ENCODE measurements around the gene SNRPD1. TPM values are rescaled to one million over a fixed set of nuclear protein-coding genes. Genes with fewer than 3 reads are reported as not detected.

SNRPD1 gene
- total RNA-seq, 1 donor from 2014 or later, result 37.7 TPM

DNA sequence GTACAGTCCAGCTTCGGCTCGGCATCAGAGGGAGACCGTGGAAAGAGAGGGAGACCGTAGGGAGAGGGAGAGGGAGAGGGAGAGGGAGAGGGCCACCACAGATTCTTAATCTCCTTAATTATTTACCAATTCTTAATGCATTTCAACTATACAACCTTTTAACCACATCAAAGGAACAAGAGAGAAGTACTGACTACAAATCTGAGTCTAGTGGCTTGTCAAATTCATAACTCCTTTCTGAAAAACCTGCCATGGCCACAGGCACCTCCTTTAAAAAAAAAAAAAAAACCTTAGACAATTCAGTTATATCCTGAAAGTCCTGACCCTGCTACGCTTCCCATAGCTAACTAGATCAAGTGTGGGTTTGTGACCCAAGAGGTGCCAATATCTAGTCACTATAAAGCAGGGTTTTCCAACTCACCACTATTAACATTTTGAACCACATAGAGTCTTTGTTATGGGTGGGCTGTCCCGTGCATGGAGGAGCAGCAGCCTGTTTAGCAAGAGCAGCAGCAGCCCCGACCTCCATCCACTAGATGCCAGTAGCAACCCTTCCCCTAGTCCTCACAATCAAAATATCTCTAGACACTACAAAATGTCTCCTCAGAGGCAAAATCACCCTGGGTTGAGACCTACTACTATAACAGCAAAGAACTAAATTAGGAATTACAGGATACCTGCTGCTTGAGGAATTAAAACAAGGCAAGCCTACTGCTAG is 18.4 kb upstream of the SNRPD1 start:
- peaks cover 13% of the 10 kb centered on the region for H3K4me1 Mint-ChIP-seq (ENCODE audit: unreplicated experiment)
- no peak overlapping the region for H3K27ac Mint-ChIP-seq (ENCODE audit: unreplicated experiment)
- H3K9me3 Mint-ChIP-seq (ENCODE audit: unreplicated experiment), result no peaks in the 10 kb centered on the region
- H3K36me3 Mint-ChIP-seq (ENCODE audit: unreplicated experiment), result peaks cover 7% of the 10 kb centered on the region
- no peaks in the 10 kb centered on the region for H3K27me3 Mint-ChIP-seq (ENCODE audit: unreplicated experiment)
- H3K4me3 Mint-ChIP-seq (ENCODE audit: unreplicated experiment), result no peak overlapping the region
- TF ChIP-seq, protein P1, sequence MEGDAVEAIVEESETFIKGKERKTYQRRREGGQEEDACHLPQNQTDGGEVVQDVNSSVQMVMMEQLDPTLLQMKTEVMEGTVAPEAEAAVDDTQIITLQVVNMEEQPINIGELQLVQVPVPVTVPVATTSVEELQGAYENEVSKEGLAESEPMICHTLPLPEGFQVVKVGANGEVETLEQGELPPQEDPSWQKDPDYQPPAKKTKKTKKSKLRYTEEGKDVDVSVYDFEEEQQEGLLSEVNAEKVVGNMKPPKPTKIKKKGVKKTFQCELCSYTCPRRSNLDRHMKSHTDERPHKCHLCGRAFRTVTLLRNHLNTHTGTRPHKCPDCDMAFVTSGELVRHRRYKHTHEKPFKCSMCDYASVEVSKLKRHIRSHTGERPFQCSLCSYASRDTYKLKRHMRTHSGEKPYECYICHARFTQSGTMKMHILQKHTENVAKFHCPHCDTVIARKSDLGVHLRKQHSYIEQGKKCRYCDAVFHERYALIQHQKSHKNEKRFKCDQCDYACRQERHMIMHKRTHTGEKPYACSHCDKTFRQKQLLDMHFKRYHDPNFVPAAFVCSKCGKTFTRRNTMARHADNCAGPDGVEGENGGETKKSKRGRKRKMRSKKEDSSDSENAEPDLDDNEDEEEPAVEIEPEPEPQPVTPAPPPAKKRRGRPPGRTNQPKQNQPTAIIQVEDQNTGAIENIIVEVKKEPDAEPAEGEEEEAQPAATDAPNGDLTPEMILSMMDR (IDR thresholded peaks at IDR 0.05), result no peak
- DNase-seq (ENCODE audit: extremely low spot score, unreplicated experiment), result no peak

DNA sequence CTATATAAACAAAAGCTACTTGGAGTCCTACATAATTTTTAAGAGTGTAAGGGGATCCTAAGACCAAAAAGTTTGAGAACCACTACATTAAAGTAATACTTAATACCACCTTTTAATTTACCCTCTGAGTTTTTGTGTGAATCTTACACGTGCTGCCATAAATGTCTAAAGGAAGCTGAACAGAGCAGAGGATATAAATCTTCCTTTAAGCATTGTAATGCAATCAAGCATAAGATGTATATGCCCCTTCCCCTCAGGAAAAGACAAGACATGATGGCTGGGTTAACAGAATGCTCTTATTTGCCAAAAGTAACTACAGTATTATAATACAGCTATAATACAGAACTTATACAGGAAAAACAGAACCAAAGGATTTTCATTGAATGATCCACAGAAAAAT is 14.5 kb upstream of the SNRPD1 start:
- no peaks in the 10 kb centered on the region for H3K9me3 Mint-ChIP-seq (ENCODE audit: unreplicated experiment)
- H3K27ac Mint-ChIP-seq (ENCODE audit: unreplicated experiment), result no peak overlapping the region
- TF ChIP-seq, protein P1 (IDR thresholded peaks at IDR 0.05), result no peak
- no peak for DNase-seq (ENCODE audit: extremely low spot score, unreplicated experiment)
- no peaks in the 10 kb centered on the region for H3K36me3 Mint-ChIP-seq (ENCODE audit: unreplicated experiment)
- no peak overlapping the region for H3K4me3 Mint-ChIP-seq (ENCODE audit: unreplicated experiment)
- H3K27me3 Mint-ChIP-seq (ENCODE audit: unreplicated experiment), result no peaks in the 10 kb centered on the region
- peaks cover 27% of the 10 kb centered on the region for H3K4me1 Mint-ChIP-seq (ENCODE audit: unreplicated experiment)

DNA sequence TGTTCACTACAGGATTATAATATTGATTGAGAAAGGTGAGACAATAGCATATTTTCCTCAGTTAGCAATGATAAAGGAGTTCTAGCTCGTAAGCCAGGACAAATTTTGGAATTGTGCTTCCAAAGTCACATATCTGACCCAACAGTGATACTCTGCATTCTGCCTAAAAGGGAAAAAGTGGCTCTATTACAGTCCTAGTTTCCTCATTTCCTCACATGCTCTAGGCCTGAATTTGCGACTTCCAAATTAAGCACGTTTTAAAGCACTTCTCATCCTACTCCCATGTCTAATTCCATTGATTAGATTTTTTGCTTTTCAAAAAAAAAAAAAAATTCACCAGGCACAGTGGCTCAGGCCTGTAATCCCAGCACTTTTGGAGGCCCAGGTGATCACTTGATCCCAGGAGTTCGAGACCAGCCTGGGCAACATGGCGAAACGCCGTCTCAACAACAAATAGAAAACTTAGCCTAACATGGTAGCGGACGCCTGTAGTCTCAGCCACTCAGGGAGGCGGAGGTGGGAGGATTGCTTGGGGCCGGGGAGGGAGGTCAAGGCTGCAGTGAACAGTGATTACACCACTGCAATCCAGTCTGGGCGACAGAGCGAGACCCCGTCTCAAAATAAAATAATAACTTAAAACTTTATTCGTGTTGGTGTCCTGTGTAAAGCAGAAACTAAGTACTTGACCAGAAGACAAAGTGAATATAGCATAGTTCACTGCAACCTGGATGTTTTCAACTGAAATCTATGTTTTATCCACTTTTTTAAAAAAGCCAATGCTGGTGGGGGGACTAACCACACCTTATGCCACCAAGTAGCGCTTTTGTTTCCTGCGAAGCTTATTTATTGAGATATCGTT is 13.2 kb upstream of the SNRPD1 start:
- Mint-ChIP-seq H3K27ac (ENCODE audit: unreplicated experiment) (peak overlapping the region; percentile 98), H3K9me3 (ENCODE audit: unreplicated experiment) (no peaks in the 10 kb centered on the region), H3K4me3 (ENCODE audit: unreplicated experiment) (peak overlapping the region; percentile 96), H3K27me3 (ENCODE audit: unreplicated experiment) (no peaks in the 10 kb centered on the region), H3K36me3 (ENCODE audit: unreplicated experiment) (no peaks in the 10 kb centered on the region), H3K4me1 (ENCODE audit: unreplicated experiment) (peaks cover 27% of the 10 kb centered on the region)
- DNase-seq (ENCODE audit: extremely low spot score, unreplicated experiment), result no peak
- TF ChIP-seq, protein P1 (IDR thresholded peaks at IDR 0.05), result no peak

DNA sequence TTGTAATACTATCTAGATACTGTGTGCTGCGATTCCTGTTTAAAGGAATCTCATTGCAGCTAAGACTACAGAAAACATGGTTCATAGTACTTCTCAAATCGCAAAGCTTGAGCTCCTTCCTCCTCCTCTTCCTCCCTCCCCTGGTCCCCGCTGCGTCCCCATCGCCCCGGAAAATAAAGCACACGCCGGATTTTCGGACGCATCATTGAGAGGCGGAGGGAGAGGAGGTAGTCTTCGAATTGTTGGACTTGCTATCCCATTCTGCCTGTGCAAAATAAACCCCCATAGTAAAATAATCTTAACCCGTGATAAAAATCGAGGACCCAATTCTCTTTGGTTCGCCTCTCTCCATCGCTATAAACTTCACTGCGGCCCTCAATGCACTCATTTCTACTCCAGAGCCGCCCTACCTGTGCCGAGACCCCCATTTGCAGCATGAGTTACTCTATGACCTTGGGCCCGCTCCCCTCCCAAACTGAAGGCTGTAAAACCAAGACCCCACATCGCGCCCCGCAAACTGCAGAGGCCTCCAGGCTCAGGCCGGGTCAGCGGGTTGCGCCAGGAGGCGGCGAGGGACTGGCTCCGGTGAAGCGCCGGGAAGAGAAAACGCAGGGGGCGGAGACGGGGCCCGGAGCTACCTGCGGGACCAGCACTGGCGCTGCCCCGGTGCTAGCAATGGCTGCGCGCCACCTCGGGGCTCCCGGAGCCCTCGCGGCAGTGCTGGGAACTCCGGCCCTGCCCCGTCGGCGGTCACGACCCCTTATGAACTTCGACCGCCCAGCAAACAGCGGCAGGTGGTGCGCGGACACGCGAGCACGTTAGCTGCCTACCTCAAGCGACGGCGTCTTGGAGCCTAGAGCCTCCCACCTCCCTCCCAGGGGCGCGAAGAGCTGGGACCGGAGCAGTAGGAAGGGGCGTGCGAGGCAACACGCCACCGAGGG is 12.3 kb upstream of the SNRPD1 start:
- Mint-ChIP-seq H3K9me3 (ENCODE audit: unreplicated experiment) (no peaks in the 10 kb centered on the region), H3K36me3 (ENCODE audit: unreplicated experiment) (no peaks in the 10 kb centered on the region), H3K4me1 (ENCODE audit: unreplicated experiment) (peaks cover 27% of the 10 kb centered on the region), H3K4me3 (ENCODE audit: unreplicated experiment) (peak overlapping the region; percentile 96), H3K27me3 (ENCODE audit: unreplicated experiment) (no peaks in the 10 kb centered on the region), H3K27ac (ENCODE audit: unreplicated experiment) (peak overlapping the region; percentile 98)
- TF ChIP-seq, protein P1 (IDR thresholded peaks at IDR 0.05), result no peak
- peak; percentile 85 for DNase-seq (ENCODE audit: extremely low spot score, unreplicated experiment)
